ENCODE measurements around the gene PPFIBP1. TPM values are rescaled to one million over a fixed set of nuclear protein-coding genes. Genes with fewer than 3 reads are reported as not detected.
"Not testable (repeated sequence)": the region's sequence is repeated elsewhere in the genome, so short reads cannot be mapped to it uniquely, and the experiment has no call there.

PPFIBP1 gene
- total and polyA plus RNA-seq, 10 donors, result 3.7 to 182 (median 92.4) TPM

DNA sequence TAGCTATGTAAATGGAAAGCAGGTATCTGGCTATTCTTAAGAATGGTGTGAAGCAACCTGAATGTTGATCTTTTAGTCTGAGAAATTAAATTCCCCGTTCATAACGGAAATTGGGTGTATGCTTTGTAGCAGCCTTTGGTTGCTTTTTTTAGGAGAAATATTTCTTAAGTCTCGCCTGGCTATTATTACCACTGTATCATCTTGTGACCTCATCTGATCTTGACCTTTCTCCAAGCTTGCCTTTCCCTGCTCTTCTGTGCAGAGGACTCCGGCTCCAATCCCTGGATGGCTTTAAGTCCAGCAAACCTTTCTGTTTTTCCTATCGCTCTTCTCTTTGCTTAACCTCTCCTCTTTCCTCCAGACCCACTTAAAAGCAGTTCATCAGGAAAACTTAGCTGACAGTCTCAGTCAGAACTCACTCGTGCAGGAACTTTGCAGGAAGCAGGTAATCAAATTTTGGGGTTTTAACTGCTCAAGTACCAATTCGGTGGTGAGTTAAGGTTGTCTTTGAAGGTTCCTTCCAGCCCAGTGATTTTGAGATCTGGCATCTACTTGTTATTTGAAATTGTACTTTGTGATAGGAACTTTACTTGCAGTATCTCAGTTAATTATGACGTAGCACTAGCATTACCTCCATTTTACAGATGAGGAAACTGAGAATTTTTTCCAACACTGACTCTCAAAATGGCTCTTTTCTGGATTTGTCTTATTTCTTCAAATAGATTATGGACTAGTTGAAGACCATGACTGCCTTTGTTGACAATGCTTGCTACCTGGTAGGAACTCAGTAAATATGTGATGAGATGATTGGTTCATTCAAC, 14.1 kb downstream of the PPFIBP1 start:
- Histone ChIP-seq H3K27me3 (replicated peaks in 1 of 7) (no peaks in the 10 kb centered on the region), H3K27ac (no peak overlapping the region), H3K36me3 (no peaks in the 10 kb centered on the region), H3K9me3 (no peaks in the 10 kb centered on the region), H3K4me3 (no peak overlapping the region), H3K4me1 (peaks cover 11 to 60% (median 36%) of the 10 kb centered on the region in 6 donors)
- 59 to 66% (median 62%) methylated on average over 8 of the region's 8 CpGs for WGBS, 5 donors
- intact Hi-C loops (cut with DNase I; ENCODE audit: low total_unique reads), result no loop called here
- DNase-seq, result no peak
- TF ChIP-seq POLR2A (IDR thresholded peaks at IDR 0.05), result no peak
- TF ChIP-seq, protein P1, sequence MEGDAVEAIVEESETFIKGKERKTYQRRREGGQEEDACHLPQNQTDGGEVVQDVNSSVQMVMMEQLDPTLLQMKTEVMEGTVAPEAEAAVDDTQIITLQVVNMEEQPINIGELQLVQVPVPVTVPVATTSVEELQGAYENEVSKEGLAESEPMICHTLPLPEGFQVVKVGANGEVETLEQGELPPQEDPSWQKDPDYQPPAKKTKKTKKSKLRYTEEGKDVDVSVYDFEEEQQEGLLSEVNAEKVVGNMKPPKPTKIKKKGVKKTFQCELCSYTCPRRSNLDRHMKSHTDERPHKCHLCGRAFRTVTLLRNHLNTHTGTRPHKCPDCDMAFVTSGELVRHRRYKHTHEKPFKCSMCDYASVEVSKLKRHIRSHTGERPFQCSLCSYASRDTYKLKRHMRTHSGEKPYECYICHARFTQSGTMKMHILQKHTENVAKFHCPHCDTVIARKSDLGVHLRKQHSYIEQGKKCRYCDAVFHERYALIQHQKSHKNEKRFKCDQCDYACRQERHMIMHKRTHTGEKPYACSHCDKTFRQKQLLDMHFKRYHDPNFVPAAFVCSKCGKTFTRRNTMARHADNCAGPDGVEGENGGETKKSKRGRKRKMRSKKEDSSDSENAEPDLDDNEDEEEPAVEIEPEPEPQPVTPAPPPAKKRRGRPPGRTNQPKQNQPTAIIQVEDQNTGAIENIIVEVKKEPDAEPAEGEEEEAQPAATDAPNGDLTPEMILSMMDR (IDR thresholded peaks at IDR 0.05 in 8 of 11, conservative IDR thresholded peaks at IDR 0.05 in 3 of 11), result no peak
- TF ChIP-seq POLR2AphosphoS5 (IDR thresholded peaks at IDR 0.05), result no peak

DNA sequence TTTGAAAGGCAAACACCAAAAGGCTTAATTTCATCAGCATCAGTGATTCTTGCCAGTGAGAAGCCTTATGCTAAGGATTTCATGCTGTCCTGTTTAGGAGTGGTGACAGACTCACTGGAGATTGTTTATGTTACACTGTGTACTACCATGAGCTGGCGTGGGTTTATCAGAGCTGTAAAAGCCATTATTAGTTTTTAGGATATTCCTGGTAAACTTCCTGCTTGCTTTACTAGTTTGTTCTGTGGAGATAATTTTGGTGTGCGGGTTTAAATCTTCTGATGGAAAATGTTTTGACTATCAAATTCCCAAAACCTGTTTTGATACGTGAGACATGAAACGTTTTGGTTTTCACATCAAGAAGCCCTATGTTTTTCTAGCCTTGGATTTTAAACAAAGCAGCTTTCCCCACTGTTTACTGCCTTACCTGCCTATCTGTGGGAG, 15.2 kb downstream of the PPFIBP1 start:
- TF ChIP-seq POLR2A (IDR thresholded peaks at IDR 0.05) (no peak), POLR2AphosphoS5 (IDR thresholded peaks at IDR 0.05) (no peak)
- TF ChIP-seq, protein P1 (IDR thresholded peaks at IDR 0.05 in 8 of 11, conservative IDR thresholded peaks at IDR 0.05 in 3 of 11), result no peak
- Histone ChIP-seq H3K36me3 (no peaks in the 10 kb centered on the region), H3K9me3 (no peaks in the 10 kb centered on the region), H3K27ac (no peak overlapping the region), H3K4me3 (no peak overlapping the region), H3K27me3 (replicated peaks in 1 of 7) (no peaks in the 10 kb centered on the region), H3K4me1 (peaks cover 9 to 48% (median 29%) of the 10 kb centered on the region in 6 donors)
- no peak for DNase-seq
- intact Hi-C loops (cut with DNase I; ENCODE audit: low total_unique reads), result no loop called here
- WGBS, 5 donors, result 74 to 87% (median 81%) methylated on average over 4 of the region's 4 CpGs

DNA sequence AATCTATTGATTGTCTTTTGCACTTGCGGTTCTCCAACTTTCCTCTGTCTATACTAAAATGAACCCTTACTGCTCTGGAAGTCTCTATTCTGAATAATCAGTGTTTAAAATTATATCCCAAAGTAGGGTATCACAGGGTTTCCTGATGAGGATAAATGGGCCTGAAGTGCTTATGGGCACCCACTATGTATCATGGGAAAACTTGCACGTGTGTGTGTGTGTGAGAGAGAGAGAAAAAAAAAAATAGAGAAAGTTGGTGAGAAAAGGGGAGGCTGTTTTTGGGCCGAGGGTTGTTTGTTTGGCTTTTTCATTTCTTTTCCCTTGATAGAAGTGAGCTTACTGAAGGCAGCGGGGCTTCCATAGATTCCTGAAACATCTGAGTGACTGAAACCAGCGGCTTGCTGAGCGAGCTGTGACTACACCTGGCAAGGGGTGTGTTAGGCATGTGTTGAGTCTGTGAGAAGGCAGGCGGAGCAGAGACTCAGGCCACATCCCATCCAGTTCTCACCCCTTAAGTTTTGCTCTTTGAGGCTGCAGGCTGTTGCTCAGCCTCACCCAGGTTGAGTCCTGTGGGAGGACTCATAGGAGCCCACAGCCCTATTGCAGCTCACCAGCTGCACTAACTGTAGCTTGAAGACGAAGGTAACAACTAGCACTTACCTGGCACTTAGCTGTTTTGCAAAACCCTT, 17.2 kb downstream of the PPFIBP1 start:
- no peak for DNase-seq
- Histone ChIP-seq H3K36me3 (no peaks in the 10 kb centered on the region), H3K27ac (no peak overlapping the region), H3K4me3 (no peak overlapping the region), H3K27me3 (replicated peaks in 1 of 7) (no peaks in the 10 kb centered on the region), H3K9me3 (no peaks in the 10 kb centered on the region), H3K4me1 (peaks cover 7 to 29% (median 18%) of the 10 kb centered on the region in 6 donors)
- 75 to 88% (median 85%) methylated on average over 8 of the region's 8 CpGs for WGBS, 5 donors
- no peak for TF ChIP-seq POLR2AphosphoS5 (IDR thresholded peaks at IDR 0.05)
- intact Hi-C loops (cut with DNase I; ENCODE audit: low total_unique reads), result no loop called here

DNA sequence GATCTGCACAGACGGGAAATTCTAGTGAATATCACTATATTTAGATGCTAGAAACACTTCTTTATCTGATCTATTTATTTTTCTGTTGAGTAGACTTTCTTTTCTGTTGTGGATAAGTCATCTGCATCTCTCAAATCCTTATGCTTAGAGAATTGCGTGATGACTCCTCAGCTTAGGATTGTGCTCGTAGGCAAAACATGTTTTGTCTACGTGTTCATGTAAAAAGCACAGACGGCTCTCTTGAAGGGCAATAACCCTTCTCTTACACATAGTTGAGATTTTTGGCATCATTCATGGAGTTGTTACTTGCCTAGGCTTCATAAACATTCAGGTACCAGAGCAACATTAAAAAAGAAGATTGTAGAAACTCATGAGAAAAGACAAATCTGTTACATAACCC, 18.6 kb downstream of the PPFIBP1 start:
- TF ChIP-seq POLR2A (IDR thresholded peaks at IDR 0.05), result no peak
- TF ChIP-seq, protein P1 (IDR thresholded peaks at IDR 0.05 in 8 of 11, conservative IDR thresholded peaks at IDR 0.05 in 3 of 11), result no peak
- TF ChIP-seq POLR2AphosphoS5 (IDR thresholded peaks at IDR 0.05), result no peak
- peaks cover 7 to 22% (median 15%) of the 10 kb centered on the region in 6 donors for H3K4me1 ChIP-seq
- H3K36me3 ChIP-seq, result no peaks in the 10 kb centered on the region
- H3K9me3 ChIP-seq, result no peaks in the 10 kb centered on the region
- intact Hi-C loops (cut with DNase I; ENCODE audit: low total_unique reads), result no loop called here
- H3K4me3 ChIP-seq, result no peak overlapping the region
- 75 to 90% (median 87%) methylated on average over 5 of the region's 5 CpGs for WGBS, 5 donors
- no peak for DNase-seq
- no peaks in the 10 kb centered on the region for H3K27me3 ChIP-seq (replicated peaks in 1 of 7)
- no peak overlapping the region for H3K27ac ChIP-seq

DNA sequence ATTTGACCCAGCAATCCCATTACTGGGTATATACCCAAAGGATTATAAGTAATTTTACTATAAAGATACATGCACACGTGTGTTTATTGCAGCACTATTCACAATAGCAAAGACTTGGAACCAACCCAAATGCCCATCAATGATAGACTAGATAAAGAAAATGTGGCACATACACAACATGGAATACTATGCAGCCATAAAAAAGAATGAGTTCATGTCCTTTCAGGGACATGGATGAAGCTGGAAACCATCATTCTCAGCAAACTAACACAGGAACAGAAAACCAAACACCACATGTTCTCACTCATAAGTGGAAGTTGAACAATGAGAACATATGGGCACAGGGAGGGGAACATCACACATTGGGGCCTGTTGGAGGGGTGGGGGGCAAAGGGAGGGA, 20.9 kb downstream of the PPFIBP1 start:
- peaks cover 8 to 22% (median 14%) of the 10 kb centered on the region in 6 donors for H3K4me1 ChIP-seq
- H3K27ac ChIP-seq; H3K27me3 ChIP-seq (replicated peaks in 1 of 7); H3K36me3 ChIP-seq; DNase-seq; H3K4me3 ChIP-seq; intact Hi-C loops (cut with DNase I; ENCODE audit: low total_unique reads); H3K9me3 ChIP-seq: not testable (repeated sequence)
- WGBS, 5 donors, result 89 to 100% (median 96%) methylated on average over 1 of the region's 1 CpG
